Ovary (tissue), 9 donors: Measurements from ENCODE around the gene TPM4. TPM values are rescaled to one million over a fixed set of nuclear protein-coding genes. Genes with fewer than 3 reads are reported as not detected.

Experiments
- DNase-seq, 5 donors: peaks; one replicate each; pipeline ENCODE4 v3.0.0-alpha.2; 2019 to 2020
- H3K27ac ChIP-seq, 2 donors: fragments of 200-600 bp; one replicate each; pipeline versions ENCODE4 v1.5.1 to v1.8.0; 2019 to 2022
- H3K27me3 ChIP-seq: fragments of 200-600 bp; one replicate; pipeline ENCODE4 v1.8.0; 2022
- H3K36me3 ChIP-seq: fragments of 200-600 bp; sonication (generic); one replicate; pipeline ENCODE4 v1.5.1; 2019
- H3K4me1 ChIP-seq: one replicate; pipeline ENCODE4 v1.8.1; 2013; ENCODE audit warnings: mild to moderate bottlenecking, moderate library complexity; ENCODE audit not compliant: insufficient read depth
- H3K4me3 ChIP-seq: fragments of 200-600 bp; sonication (generic); one replicate; pipeline ENCODE4 v1.5.1; 2017
- H3K9me3 ChIP-seq, 2 donors: fragments of 200-600 bp in 1 of 2; sonication (generic) in 1 of 2; one replicate each; pipeline versions ENCODE4 v1.5.1 to v1.8.1; 2013 to 2019; ENCODE audit warnings: mild to moderate bottlenecking in 1 of 2, moderate library complexity in 1 of 2
- CTCF ChIP-seq, 3 donors: fragments of 450-650 bp in 2 of 3; fragments of 200-600 bp in 1 of 3; IDR thresholded peaks; one replicate each; pipeline versions ENCODE4 v1.5.1 to v1.8.0; 2016 to 2022; ENCODE audit warnings: antibody characterized with exemption in 3 of 3, mild to moderate bottlenecking in 1 of 3
- EP300 ChIP-seq: sonication (generic); formaldehyde crosslinking; IDR thresholded peaks from one replicate; pipeline ENCODE4 v1.6.1; 2017; ENCODE audit warnings: antibody characterized with exemption
- POLR2A ChIP-seq: fragments of 450-650 bp; IDR thresholded peaks from one replicate; pipeline ENCODE4 v1.6.1; 2017; ENCODE audit warnings: antibody characterized with exemption, mild to moderate bottlenecking, moderate library complexity
- WGBS, 3 donors: extraction: QIAGEN DNeasy Blood & Tissue Kit in 1 of 3; methylation state at CpG; one replicate each; pipeline versions ENCODE4 v1.1.5 to v1.1.7; 2013 to 2017; 5-methylcytosine and 5-hydroxymethylcytosine counted together
- intact Hi-C, 4 donors: fragments of 100-400 bp; cut with DNase I; formaldehyde crosslinking; loops; one replicate each; pipeline versions ENCODE4 v1.11.0 to v1.15.1; 2022 to 2023
- polyA plus RNA-seq, 2 donors: library from polyadenylated mRNA; stranded (reverse); fragments of 200-250 nt in 1 of 2; fragments of 350-450 nt in 1 of 2; fragmentation: Illumina TruSeq in 1 of 2; extraction: RNeasy Lipid Tissue Mini Kit (QIAGEN cat#74804) in 1 of 2; gene quantifications; one replicate each; pipeline ENCODE4 v1.2.3, GENCODE V29; 2013 to 2014
- total RNA-seq, 7 donors: library from RNA; depleted of rRNA in 2 of 7; stranded (reverse); fragments of >200 nt in 2 of 7; fragmentation: NEBNext Ultra II Directional in 3 of 7; extraction: Animal tissue kit (Norgen Biotek cat#: 25700) in 3 of 7; gene quantifications; one replicate each; pipeline versions ENCODE4 v1.1.0 to v1.2.4, GENCODE V29; 2016 to 2023
- donor health status: DM: no; HTN: no; CAD: no; lungs with moderate emphysema.
- donor health status: DM: no; HTN: no; CAD: no.
- donor health status: Bipolar disorder and iron deficiency.
- donor health status: DM: yes; HTN: yes; CAD: no.
- donor health status: DM: no; HTN: no; CAD: no.
- donor health status: DM: yes; HTN: yes; CAD: no.

The TPM4 gene
- total and polyA plus RNA-seq, 9 donors, result 286 to 664 (median 554) TPM

GRCh38 chr19:16062789-16063188 is 13.5 kb upstream of the TPM4 start:
- Histone ChIP-seq H3K27me3 (no peaks in the 10 kb centered on the region), H3K27ac (no peak overlapping the region), H3K9me3 (no peaks in the 10 kb centered on the region), H3K36me3 (no peaks in the 10 kb centered on the region), H3K4me3 (no peak overlapping the region), H3K4me1 (no peaks in the 10 kb centered on the region)
- TF ChIP-seq POLR2A, result no peak
- TF ChIP-seq EP300, result no peak
- peak in 2 of 3 donors; percentile 14 to 18 for TF ChIP-seq CTCF (IDR thresholded peaks at IDR 0.05)
- no peak for DNase-seq
- intact Hi-C loops, result loop anchor here in 1 of 4 donors (10.0 kb wide), 1 partner anchor 52 kb away; the partner anchor contains the start of gene RAB8A
- WGBS, 3 donors, result 68 to 86% (median 76%) methylated on average over 2 of the region's 2 CpGs

DNA sequence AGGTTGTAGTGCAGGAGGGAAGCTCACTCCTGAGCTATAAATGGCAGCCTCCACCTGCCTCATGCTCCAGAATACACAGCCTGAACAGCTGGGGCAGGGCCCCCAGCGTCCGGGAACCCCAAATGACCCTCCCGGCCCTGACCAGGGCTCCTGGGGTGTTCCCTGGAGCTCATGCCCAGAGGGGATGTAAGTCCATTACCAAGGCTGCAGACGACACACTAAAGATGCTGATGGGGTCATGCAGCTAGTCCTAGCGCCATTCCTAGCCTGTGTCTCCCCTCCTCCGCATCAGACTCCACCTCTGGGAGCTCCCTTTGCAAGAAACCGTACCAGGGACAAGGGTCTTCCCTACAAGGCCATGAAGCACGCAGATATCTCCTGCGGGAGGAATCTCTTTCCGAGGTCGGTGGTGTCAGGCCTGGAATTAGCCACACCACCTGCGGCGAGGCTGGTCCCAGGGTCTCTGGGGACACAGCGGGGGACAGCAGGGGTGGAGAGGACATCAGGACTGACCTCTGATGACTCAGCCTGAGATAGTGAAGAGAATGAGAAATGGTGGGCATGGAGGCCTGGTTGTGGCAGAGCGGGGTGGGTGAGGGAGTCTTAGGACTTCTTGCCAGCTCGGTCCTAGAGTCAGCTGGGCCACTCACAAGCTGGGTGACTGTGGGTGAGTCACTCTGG is 11.9 kb upstream of the TPM4 start:
- DNase-seq, result no peak
- Histone ChIP-seq H3K9me3 (no peaks in the 10 kb centered on the region), H3K36me3 (no peaks in the 10 kb centered on the region), H3K4me3 (no peak overlapping the region), H3K27ac (no peak overlapping the region), H3K4me1 (no peaks in the 10 kb centered on the region), H3K27me3 (no peaks in the 10 kb centered on the region)
- TF ChIP-seq EP300 (no peak), POLR2A (no peak), CTCF (IDR thresholded peaks at IDR 0.05) (no peak)
- intact Hi-C loops, result loop anchor here in 1 of 4 donors (10.0 kb wide), 1 partner anchor 50 kb away; the partner anchor contains the start of gene RAB8A
- WGBS, 3 donors, result 82 to 84% (median 83%) methylated on average over 16 of the region's 16 CpGs

DNA sequence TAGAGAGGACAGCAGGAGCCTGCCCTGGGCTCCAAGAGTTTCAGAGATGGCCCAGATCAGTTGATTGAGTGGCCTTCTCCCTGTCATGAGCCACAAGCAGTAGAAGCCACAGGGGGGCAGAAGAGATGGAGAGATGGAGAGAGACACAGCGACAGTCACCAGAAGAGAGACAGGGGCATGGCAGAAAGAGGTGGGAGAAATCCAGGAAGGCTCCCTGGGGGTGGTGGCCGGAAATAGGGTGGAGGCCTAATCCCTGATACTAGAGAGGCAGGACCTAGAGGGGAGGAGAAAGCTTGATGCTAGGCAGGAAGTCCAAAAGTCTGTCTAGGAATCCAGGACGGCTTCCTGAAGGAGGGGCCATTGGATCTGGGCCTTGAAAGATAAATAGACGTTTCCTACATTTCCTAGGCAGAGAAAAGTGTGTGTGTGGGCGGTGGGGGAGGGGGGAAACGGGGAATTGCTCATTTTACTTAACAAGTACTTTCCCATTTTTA is 9.6 kb upstream of the TPM4 start:
- no peak for DNase-seq
- intact Hi-C loops, result loop anchor here in 1 of 4 donors (10.0 kb wide), 1 partner anchor 48 kb away; the partner anchor contains the start of gene RAB8A
- peak overlapping the region; percentile 47 to 68 for H3K27ac ChIP-seq
- H3K27me3 ChIP-seq, result no peaks in the 10 kb centered on the region
- no peaks in the 10 kb centered on the region for H3K4me1 ChIP-seq
- TF ChIP-seq POLR2A (no peak), CTCF (IDR thresholded peaks at IDR 0.05) (no peak), EP300 (no peak)
- H3K4me3 ChIP-seq, result no peak overlapping the region
- WGBS, 3 donors, result 38 to 41% (median 40%) methylated on average over 6 of the region's 6 CpGs
- no peaks in the 10 kb centered on the region for H3K36me3 ChIP-seq
- no peaks in the 10 kb centered on the region for H3K9me3 ChIP-seq

DNA sequence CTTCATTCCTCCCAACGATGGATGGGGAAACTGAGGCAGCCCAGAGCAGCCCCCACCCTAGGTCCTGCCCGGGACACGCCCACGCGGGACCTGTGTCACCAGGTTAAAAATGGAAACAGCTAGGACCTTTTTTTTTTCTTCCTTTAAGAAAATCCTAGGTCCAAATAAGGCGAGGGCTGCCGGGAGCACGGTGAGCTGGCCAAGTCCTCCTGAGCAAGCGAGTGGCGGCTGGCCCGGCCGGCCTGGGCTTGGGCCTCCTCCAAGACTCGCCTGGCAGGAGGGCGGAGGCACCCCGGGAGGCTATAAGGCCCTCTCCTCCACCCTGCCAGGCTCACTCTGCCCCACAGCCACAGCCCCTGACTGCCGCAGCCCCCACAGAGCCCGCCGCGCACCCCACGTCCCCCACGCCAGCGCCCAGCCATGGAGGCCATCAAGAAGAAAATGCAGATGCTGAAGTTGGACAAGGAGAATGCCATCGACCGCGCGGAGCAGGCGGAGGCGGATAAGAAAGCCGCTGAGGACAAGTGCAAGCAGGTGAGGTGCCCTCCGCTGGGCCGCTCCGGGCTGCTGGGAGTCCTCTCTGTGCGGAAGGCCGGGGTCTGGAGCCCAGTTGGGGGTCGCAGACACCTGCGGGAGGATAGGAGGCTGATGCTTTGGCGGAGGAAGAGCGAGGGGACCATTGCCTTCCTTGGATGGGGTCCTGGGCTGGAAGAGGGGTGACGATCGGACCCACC is 8.9 kb upstream of the TPM4 start:
- DNase-seq, result peak; percentile 76 to 88 (median 81)
- TF ChIP-seq EP300, result peak; percentile 46
- no peak for TF ChIP-seq CTCF (IDR thresholded peaks at IDR 0.05)
- peak; percentile 22 for TF ChIP-seq POLR2A
- Histone ChIP-seq H3K4me3 (peak overlapping the region; percentile 65), H3K36me3 (no peaks in the 10 kb centered on the region), H3K9me3 (no peaks in the 10 kb centered on the region), H3K4me1 (no peaks in the 10 kb centered on the region), H3K27ac (peak overlapping the region; percentile 52 to 68), H3K27me3 (no peaks in the 10 kb centered on the region)
- intact Hi-C loops, result loop anchor here in 1 of 4 donors (10.0 kb wide), 1 partner anchor 47 kb away; the partner anchor contains the start of gene RAB8A
- 45 to 53% (median 46%) methylated on average over 40 of the region's 40 CpGs for WGBS, 3 donors
